ENCODE measurements around the gene OR2B2.

OR2B2 gene

GRCh38 chr6:27867945-27868300 is 44.3 kb downstream of the OR2B2 start:
- DNase-seq (ENCODE audit: extremely low read depth in 1 of 2, low read depth in 1 of 2) = no peak

GRCh38 chr6:27867051-27867944 is 44.9 kb downstream of the OR2B2 start:
- peak in 1 of 2 donors; percentile 84 for DNase-seq (ENCODE audit: extremely low read depth in 1 of 2, low read depth in 1 of 2)

GRCh38 chr6:27866357-27867050 is 45.7 kb downstream of the OR2B2 start:
- DNase-seq (ENCODE audit: extremely low read depth in 1 of 2, low read depth in 1 of 2) = no peak

- no peak for DNase-seq (ENCODE audit: extremely low read depth in 1 of 2, low read depth in 1 of 2)
Measured at GRCh38 chr6:27865850-27866356, 46.3 kb downstream of the OR2B2 start.

GRCh38 chr6:27864906-27865849 is 47.0 kb downstream of the OR2B2 start:
- DNase-seq (ENCODE audit: extremely low read depth in 1 of 2, low read depth in 1 of 2) = peak in 1 of 2 donors; percentile 70

- DNase-seq (ENCODE audit: extremely low read depth in 1 of 2, low read depth in 1 of 2) = no peak
Measured at GRCh38 chr6:27863962-27864905, 48.0 kb downstream of the OR2B2 start.

GRCh38 chr6:27862396-27863066 is 49.7 kb downstream of the OR2B2 start:
- no peak for DNase-seq (ENCODE audit: extremely low read depth in 1 of 2, low read depth in 1 of 2)

GRCh38 chr6:27861861-27862260 is 50.3 kb downstream of the OR2B2 start:
- no peak for DNase-seq (ENCODE audit: extremely low read depth in 1 of 2, low read depth in 1 of 2)

- no peak for DNase-seq (ENCODE audit: extremely low read depth in 1 of 2, low read depth in 1 of 2)
Measured at GRCh38 chr6:27861276-27861840, 50.8 kb downstream of the OR2B2 start.

Measured in stimulated activated CD8-positive, alpha-beta memory T cell treated with anti-CD3 and anti-CD28 coated beads, Interleukin-7, amount 100 ng/mL, for 48 hours (primary cell).